CD4-positive, alpha-beta T cell treated with Interferon gamma for 1 hour (primary cell): ENCODE results near the gene SOCS1.

Source experiments
- DNase-seq: peaks from one replicate; pipeline ENCODE4 v3.0.0-alpha.2; 2020

SOCS1 gene

DNA sequence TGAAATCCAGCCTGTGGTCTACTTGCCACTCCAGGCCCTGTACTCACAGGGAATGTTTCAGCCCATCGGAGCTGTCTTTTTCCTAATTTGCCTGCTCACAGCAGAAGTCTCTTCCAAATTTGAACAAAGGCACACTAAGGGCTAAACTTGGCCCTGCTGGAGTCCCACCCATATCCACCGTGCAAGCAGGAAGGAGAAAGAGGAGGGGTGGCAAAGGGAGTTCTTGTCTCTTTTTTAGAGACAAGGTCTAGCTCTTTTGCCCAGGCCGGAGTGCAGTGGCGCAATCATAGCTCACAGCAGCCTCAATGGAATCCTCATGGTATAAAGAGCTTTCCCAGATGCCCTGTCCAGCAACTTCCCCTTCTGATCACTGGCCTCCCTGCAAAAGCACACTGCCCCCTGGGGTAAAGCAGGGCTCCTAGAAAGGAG, 27.8 kb upstream of the SOCS1 start:
- no peak for DNase-seq

- DNase-seq: no peak
Measured at GRCh38 chr16:11280616-11281522, 24.9 kb upstream of the SOCS1 start, which contains the start of gene PRM1. Gene PRM1, minus strand, starts transcription at chr16:11281330. Its CDS starts 92 bp downstream, at chr16:11281238.

- no peak for DNase-seq
Measured at GRCh38 chr16:11278681-11279628, 23.0 kb upstream of the SOCS1 start.

DNA sequence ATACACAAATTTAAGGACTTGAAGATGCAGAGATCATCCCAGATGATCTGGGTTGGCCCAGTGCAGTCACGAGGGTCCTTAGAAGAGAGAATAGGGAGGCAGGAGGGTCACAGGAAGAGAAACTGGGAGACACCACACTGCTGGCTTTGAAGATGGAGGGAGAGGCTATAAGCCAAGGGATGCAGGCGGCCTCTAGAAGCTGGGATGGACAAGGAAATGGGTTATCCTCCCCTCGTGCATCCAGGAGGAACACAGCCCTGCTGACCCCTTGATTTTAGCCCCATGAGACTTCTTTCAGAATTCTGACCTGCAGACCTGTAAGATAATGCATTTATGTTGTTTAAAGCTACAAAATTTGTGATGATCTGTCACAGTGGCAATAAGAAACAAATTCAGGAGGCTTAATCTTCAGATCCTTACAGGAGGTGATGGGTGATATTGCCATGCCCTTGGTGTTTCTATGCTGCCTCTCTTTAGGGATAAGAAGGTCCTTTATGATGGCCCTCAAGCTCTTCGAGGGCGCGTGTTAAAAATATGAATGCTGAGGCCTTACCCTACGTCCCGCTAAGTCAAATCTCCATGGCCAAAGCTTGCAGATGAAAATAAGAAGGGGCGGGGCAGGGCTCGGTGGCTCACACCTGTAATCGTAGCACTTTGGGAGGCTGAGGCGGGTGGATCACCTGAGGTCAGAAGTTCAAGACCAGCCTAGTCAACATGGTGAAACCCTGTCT, 21.8 kb upstream of the SOCS1 start:
- DNase-seq: no peak

- DNase-seq: no peak
Measured at GRCh38 chr16:11276896-11277593, 21.0 kb upstream of the SOCS1 start.

DNA sequence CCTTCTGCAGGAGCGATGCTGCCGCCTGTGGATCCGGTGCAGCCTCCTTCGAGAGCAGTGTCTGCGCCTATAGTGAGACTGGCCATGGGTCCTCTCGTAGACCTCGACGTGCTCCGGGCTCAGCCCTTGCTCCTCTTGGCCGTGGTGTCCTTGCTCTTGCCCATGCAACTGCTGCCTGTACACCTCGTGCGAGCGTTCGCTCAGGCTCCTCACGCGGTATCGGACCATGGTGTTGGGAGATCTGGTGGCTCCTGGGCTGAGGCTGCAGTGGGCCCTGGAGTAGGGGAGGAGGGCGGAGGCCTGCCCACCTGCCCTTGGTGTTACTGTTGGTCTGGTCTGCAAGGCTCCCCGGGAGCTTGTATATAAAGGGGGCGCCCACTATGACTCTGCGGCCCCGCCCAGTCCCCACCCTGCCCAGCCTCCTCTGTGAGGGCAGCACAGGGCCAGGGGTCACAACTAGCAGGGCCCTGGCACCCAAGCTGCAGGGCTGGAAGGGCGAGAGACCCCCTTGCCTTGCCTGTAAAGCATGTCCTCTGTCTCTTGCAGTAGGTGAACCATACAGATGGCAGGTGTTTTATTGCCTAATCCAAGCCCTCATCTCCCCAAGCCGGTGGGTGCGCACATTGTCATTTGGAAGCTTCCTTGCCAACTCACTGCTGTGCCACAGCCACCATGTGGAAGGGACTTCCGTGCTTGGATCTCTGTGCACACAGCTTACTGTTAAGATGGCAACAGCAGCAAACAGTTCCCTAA, 20.3 kb upstream of the SOCS1 start, which contains the start of gene PRM2:
Gene PRM2, minus strand, starts transcription at position 338 of the 753 bp plus-strand sequence. Its CDS starts 110 bp downstream, at position 228.
- no peak for DNase-seq

DNA sequence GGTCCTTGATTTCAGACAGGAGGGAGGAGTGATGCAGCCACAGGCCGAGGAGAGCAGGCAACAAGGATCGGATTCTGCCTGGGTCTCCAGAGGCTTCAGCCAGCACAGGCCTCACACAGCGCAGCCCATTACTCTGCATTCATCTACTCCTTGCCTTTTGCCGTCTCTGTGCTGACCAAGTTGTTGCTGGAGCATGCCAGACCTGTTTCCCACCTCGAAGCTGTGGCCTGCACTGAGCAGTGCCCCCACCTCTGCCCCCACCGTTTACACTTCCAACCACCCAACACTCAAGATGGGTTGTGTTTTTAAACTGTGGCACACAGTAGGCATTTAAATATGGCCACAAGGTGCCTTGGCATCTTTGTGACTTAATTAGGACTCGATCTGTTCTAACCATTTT, 19.0 kb upstream of the SOCS1 start:
- no peak for DNase-seq

DNA sequence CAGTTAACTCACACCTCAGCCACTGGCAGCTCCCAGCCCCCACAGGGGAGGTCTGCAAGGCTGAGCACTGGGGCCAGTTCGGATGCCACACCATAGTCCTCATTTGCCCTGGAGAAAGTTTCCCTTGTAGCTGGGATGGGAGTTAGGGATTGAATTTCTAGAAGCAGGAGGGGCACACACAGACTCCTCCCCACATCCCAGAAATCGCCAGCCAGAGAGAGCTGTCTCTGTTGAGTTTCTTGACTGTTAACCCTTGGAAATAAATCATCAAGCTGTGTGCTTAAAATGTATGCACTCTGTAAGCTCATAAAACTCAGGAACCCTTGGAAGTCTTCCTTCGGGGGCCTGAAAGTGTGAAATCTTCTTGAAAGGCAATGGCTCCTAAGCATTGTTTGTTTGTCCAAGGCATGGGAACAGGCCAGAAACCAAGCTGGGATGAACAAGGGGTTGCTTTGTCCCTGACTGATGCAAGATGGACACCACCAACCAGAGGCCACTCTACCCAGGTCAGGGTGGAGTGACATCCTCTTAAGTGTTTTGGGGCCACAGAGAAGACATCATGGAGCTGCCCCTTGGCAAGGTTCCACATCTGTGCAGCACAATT, 17.8 kb upstream of the SOCS1 start:
- no peak for DNase-seq

- DNase-seq: no peak
Measured at GRCh38 chr16:11272921-11273720, 17.1 kb upstream of the SOCS1 start, which contains the start of gene PRM3. Gene PRM3, minus strand, starts transcription at chr16:11273629. Its CDS starts 34 bp downstream, at chr16:11273595.

- no peak for DNase-seq
Measured at GRCh38 chr16:11272484-11272883, 16.5 kb upstream of the SOCS1 start.

- no peak for DNase-seq
Measured at GRCh38 chr16:11271610-11272009, 15.6 kb upstream of the SOCS1 start.

DNA sequence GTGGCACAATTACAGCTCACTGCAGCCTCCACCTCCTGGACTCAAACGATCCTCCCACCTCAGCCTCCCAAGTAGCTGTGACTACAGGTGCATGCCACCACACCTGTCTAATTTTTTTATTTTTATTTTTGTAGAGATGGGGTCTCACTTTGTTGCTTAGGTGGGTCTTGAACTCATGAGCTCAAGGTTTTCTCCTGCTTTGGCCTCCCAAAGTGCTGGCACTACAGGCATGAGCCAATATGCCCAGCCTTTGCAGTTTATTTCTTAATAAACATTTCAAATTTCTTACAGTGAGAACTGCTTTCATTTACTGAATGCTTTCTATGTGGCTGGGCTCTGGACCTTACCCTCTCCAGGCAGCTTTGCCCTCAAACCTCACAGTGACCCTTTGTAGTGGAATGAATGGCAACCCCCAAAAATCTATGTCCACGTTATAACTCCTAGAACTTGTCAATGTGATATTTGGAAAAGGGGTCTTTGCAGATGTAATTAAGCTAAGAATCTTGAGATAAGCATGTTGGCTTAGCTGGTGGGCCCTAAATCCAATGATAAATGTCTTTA, 14.7 kb upstream of the SOCS1 start:
- no peak for DNase-seq

DNA sequence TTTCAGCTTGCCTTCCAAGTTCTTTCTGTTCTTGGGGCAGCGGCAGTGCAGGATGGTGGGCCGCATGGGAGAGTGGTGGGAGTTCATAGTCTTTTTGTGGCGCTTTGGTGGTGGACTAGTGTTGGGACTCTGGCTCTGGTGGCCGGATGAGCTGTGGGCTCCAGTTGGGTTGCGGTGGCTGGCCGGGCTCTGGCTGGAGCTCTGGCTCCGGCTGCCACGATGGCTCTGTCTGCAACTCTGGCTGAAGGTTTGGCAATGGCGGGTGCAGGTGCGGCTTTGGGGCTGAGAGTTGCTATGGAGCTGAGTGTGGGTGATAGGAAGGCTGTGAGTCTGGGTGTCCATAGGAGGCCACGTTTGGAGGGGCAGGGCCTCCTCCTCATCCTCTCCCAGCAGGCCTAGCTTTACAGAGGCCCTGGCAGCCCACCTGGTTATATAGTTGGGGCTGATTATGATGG, 12.9 kb upstream of the SOCS1 start, which contains the start of gene TNP2:
Gene TNP2, minus strand, starts transcription at position 405 of the 455 bp plus-strand sequence. Its CDS starts 63 bp downstream, at position 342.
- DNase-seq: no peak

- DNase-seq: no peak
Measured at GRCh38 chr16:11265124-11265523, 9.1 kb upstream of the SOCS1 start.

DNA sequence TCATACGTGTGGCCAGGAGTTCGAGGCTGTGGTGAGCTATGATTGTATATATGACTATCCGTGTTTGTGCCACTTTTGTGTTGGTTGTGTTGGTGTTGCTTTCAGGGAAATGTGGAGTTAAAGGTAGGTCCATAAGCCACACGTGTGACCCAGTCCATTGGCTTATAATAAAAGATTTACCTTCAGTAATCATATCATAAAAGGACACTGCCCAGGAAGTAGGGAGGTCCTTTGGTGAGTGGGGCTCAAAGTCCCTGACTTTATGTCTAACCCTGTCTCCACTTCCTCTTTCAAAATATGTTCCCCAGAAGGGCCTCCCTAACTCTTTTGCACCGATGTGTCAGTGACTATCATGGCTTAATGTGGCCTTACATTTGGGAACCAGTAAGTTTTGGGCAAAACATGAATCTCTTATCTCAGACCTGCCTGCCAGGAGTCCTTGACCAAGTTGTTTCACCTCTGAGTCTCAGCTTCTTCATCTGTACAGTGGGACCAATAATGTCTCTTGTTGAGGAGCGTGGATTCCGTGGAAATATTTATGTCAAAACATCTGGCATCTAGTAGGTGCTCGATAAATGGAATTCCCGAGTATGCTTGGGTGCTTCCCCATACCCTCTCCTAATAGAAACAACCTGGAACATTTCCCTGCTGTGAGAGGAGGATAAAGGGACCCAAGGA, 8.3 kb upstream of the SOCS1 start:
- DNase-seq: no peak

GRCh38 chr16:11263737-11264136, 7.7 kb upstream of the SOCS1 start:
- DNase-seq: no peak

DNA sequence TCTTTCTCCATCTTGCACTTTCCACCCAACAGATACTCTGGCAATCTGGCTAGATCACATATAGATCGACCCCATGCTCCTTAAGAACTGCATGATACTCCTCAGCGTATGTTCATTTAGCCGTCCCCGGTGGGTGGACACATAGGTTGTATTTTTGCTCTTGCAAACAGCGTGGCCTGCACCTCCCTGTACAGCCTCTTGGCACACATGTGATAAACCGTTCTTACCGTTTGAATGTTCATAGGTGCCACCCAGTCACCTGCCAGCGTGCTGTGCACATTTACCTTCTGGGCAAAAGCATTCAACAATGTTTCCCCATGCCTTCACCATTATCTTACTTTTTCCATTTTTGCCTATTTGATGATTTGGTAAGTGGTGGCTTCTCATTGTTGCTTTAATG, 6.9 kb upstream of the SOCS1 start:
- no peak for DNase-seq

DNA sequence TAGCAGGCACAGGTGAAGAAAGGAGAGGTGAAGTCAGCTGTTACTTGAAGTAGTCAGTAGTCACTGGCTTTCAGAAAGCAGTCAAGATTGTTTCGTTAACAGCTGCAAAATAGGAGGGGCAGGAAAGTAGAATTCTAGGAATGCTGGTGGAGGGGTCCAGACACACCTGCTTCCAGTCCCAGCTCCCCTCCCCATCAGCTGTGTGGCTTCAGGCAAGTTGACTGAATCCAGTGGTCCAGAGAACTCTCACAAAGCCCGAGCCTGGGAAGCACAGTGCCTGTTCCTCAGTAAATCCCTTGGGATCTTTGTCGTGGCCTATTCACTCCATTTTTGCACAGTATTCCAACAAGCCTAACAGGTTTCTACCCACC, 4.6 kb upstream of the SOCS1 start:
- DNase-seq: no peak
